GM19463 (cell line): ENCODE data around the gene LRRC8D.

ENCODE experiments used
- ATAC-seq: cut with Tn5 transposase; IDR thresholded peaks from one replicate; pipeline ENCODE4 v1.9.1; 2021; ENCODE audit warnings: mild to moderate bottlenecking, moderate library complexity; ENCODE audit not compliant: unreplicated experiment

Gene LRRC8D

DNA sequence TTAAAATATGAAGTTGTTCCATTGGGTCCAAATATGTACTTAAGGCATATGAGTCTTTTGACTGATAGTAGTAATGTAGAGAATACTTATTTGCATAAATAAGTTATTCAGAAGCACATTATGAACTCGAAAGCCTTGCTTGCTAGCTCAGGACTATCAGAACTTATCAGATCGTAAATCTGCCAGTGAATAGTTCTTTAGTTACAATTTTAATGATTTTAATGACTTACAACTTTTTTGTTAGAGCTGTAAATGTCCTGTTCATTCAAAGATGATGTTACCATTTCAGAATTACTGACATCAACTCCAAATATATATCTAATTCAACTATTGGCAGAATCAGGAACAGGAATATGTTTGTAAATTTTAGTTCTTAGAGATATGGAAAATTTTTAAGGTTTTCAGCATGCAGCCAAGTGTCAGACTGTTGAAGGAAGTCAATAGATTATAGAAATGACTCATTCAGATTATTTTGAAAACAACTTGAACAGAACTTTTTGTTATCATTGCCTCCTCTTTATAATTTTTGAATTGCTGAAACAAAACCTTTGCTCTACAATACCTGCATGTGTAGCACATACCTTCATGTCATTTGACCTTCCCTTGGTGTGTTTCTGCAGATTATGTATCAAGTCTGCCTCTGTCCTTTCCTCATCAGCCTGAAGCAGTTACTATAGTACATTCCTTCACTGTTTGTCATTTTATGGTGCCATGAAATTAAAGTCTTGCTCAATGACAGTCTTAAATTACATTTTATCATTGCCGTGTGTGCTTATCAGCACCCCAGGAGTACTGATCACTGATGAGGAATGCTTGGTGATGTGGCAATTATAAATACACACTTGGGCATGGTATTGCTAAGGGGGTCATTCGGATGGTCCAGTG lies 44.9 kb downstream of the LRRC8D start:
- ATAC-seq = no peak

DNA sequence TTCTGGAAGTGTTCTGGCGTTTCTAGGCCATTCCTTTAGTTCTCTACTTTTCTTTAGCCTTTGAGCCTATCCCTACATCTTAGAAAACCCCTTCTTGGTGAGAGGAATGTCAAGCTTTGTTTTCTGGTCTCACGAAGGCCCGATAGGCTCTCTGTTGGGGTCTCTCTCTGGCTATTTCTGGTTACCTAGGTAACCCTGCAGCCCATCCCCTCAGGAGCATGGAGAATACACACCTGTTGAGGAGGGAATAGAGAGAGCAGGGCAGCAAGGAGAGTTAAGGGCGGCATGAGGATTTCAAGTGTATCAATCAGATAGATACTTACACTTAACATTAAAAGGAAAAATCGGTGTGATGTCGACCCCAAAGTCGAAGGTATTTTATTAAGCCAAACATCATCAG lies 45.7 kb downstream of the LRRC8D start:
- ATAC-seq = no peak

DNA sequence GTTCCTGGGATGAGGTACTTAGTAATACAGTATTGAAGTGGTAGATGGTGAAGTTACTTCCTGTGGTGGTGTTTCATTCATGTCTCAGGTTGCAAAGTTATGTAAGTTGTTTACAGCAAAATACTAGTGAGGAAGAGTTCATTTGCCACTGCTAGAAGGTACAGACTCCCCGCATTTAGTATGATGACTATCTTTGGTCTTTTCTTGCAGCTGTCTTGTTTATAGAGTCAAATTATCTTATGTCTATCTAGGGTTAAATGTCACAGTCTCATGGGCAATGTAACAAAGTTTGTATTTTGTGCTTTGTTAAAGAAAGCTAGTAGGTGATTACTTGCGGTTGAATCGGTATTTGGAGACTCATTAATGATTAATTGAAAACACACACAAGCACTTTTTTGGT lies 50.2 kb downstream of the LRRC8D start:
- ATAC-seq = no peak

DNA sequence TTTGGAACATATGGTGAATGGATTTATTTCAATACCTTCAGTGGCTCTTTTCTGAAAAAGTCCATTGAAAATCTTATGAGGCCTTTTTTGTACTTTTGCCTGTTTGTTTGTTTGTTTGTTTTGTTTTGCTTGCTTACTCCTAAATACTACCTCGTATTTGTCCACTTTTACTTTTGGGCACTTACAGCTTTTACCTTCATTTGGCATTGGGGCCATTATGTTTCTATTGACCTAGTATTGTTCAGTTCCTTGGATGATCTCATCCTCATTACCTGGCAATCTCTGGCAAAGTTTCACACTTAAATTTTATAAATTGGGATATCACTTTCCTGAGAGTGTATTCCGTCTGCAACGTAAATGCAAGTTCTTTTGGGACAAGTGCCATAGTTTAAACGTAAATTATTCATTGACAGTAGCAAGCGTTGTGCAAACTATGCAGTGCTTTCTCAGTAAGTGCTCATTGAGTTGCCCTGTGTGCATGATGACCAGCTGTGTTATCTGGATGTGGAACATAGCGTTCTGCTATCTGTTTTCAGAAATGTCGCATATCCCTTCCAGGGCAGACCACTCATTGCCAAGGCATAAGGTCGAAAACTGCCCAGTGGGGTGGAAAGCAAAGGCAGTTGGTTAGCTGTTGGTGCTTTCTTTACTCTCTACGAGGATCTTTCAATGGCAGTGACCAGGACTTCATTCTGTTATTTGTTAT lies 51.1 kb downstream of the LRRC8D start:
- ATAC-seq = no peak

GRCh38 chr1:89872567-89872966 lies 51.7 kb downstream of the LRRC8D start:
- no peak for ATAC-seq

- ATAC-seq = no peak
These were observed 52.5 kb downstream of the LRRC8D start for GRCh38 chr1:89873288-89873687.

- no peak for ATAC-seq
These were observed 52.9 kb downstream of the LRRC8D start for GRCh38 chr1:89873770-89874169.

DNA sequence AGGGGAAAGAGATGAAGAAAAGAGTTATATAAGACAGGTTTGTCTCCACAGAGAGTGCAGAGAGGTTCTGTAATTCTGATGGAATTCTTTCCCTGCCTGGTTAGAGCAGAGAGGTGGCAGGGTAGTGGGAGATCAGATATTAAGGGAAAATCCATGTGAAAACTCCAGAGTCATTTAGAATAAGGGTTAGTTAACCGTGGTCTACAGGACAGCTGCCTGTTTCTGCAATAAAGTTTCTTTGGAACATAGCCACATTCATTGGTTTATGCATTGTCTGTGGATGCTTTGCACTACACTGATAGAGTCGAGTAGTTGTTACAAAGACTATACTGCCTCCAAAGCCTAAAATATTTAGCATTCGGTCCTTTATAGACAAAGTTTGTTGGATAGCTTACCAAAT lies 55.6 kb downstream of the LRRC8D start:
- no peak for ATAC-seq

GRCh38 chr1:89877756-89878155 lies 56.9 kb downstream of the LRRC8D start:
- no peak for ATAC-seq

GRCh38 chr1:89878256-89878655 lies 57.4 kb downstream of the LRRC8D start:
- no peak for ATAC-seq

DNA sequence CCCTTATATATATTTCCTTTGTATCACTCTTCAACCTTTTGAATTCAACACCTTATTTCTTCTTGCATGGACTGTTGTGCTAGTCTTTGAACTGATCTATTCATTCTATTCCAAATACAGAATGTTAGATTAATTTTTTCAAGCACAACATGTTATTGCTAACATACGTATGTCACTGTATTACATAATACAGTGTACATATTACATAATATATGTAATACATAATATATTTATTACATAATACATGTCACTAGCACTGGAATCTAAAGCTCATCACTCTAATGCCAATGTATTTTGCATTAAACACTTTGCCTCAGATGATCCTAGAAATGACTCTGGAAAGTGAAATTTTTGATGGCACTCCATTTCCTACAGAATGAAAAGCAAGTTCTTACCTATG lies 59.8 kb downstream of the LRRC8D start:
- no peak for ATAC-seq

DNA sequence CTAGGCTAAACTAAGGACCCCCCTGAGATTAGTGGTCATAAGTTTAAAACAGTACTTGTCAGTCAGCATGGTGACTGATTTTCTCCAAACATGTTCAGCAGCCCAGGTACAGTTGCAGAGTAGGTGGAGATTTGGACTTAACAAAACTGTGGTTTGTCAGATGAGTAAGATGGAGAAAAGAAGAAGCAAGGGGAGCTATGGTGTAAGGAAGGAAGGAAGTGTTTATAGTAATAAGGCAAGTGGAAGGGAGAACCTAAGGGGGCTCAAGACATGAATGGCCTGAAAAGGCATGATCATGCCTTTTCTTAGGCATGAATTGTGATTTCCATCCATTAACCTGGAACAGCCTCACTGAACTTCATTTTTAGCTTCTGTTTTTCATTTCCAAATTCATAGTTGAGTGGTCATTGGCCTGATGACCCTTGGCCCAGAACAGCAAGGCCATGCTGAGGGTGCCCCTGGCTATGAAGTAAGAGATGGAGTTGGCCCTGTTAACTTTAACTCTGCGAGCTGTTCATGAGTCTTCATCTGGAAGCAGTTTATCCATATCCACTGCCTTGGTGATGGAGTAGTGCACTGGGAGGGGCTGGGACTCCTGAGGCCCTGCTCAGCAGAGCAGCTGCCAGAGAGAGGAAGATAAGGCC lies 60.7 kb downstream of the LRRC8D start:
- ATAC-seq = no peak

GRCh38 chr1:89882348-89883029 lies 61.7 kb downstream of the LRRC8D start:
- no peak for ATAC-seq

GRCh38 chr1:89883030-89883379 lies 62.2 kb downstream of the LRRC8D start:
- no peak for ATAC-seq

DNA sequence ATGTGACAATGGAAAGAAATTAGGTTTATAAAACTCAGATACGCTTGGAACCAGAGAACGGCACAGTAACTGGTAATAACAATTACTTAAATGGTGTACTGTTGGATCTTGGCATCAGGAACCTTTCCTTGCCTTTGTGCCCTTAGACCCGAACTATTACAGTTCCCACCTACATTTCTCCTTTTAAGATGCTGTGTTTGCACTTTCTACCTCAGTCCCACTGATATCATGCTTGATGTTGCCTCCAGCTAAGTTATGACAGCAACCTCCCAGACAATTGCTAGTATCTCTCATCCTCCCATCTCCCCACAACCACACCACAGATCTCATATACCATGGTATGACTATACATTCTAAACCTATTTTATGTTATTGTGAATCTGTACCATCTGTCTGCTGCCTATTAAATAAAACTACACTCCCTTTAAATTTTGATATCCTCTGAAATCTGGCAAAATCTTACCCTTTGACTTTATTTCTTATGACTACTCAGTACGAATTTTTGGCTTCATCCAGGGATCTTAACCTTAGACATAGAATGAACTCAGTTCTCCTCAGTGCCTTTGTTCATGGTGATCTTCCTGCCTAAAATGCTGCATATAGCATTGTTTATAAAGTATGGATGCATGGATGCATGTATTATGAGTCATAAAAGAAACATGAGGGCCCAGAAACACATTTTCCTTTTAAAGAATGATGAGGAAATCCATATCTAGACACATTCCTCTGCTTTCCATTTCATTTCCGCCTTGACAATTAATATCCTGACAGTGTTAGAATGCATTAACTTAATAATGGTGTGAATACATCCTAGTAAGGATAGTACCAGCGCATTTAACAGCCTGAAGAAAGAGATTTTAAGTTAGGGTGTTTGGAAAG lies 64.1 kb downstream of the LRRC8D start:
- ATAC-seq = no peak

- no peak for ATAC-seq
These were observed 66.4 kb downstream of the LRRC8D start for GRCh38 chr1:89887270-89887669.

DNA sequence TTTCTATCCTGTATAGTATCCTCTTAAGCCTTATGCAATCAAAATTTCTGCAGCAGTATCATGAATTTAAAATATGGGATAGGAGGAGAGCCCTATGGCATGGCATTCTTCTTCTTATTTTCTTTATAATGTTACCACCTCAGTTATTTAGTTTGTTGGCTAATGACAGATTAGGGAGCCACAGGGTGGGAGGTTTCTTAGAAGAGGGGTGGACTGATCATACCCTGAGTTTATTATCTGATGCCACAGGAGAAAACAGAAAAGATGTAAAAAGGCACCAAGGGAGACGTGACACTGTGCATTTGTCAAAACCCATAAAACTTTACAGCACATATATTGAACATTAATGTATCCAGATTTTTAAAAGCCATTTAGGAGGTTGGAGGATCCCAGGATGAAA lies 66.9 kb downstream of the LRRC8D start:
- ATAC-seq = no peak

DNA sequence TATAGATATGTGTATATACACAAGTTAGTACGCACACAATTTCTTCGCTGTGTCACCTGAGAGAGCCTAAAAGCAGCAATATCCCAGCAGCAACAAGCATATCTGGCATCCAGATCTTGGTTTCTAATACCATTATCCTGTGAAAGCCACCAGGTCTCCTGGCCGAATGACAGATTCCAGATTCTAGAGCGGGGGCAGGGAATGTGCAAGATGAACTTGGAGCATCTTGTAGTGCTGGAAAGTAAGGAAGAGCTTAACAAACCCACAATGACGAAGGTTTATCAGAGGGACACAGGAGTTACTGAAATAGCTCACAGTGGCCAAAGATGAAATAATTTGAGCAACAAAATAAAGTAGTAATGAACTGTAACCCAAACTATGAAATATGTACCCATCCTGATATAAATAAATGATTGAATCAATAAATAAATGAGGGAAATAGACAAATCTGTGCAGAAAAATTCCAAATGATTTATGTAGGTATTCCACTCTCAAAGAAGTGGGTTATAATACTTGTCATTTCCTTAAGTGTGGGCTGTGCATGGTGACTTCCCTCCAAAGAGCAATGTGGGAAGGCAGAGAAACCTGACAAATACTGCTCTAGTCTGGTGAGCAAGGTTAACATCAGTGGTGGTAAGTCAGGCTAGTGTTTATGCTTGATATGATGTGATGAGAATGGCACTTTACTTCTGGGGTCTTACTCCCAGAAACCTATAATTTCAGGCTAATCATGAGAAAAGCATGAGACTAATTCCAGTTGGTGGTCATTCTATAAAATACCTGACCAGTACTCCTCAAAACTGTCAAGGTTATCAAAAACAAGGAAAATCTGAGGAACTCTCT lies 67.9 kb downstream of the LRRC8D start:
- no peak for ATAC-seq

DNA sequence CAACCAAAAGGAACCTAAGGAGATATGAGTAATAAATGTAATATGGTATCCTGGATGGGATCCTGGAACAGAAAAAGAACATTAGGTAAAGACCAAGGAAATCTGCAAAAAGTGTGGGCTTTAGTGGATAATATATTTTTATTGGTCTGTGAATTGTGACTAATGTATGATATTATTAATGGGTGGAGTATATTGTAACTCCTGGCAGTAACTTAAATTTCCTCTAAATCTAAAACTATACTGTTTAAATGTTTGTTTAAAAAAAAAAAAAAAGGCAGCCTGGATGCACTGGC lies 68.4 kb downstream of the LRRC8D start:
- no peak for ATAC-seq
